ENCODE data around the gene ADGRV1.
A peak's percentile ranks its signal among the peaks of the same experiment; 100 is the strongest.

The ADGRV1 gene

DNA sequence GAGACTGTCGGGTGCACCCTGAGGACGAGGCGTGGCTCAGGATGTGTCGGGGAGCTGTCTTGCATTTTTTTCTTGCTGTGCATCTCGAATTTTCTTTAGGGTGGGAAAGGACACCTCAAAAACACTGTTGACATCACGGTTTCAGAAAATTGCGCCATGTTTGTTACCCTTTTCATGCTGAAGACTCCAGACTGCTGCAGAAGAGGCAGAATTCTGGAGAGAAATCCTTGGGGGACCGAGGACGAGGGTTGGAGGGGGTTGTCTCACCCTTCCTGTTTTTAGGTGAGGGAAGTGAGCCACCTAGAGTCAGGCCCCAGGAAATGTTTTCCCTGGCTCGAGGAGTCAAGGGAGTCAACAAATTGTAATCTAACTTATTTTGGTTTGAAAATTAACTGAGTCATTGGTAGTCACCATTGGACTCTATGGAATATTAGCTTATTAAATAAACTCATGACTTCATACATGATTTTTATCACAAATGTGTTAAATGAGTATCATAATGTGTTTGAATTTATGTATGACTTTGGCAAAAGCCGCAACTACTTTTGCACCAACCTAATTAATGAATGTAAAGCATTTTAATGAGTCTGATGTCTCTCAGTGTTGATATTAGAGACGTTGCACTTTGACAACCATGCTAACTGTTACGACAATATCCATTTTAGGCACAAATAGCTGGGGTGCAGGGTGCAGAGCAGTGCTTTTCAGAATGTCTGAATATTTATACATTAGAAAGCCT, 28.5 kb upstream of the ADGRV1 start:
- H3K27ac ChIP-seq = peak overlapping the region; percentile 69
- H3K4me3 ChIP-seq = peak overlapping the region; percentile 100
- H3K36me3 ChIP-seq (ENCODE audit: insufficient read depth, low read length) = peaks cover 5% of the 10 kb centered on the region
- DNase-seq (ENCODE audit: low read depth, low spot score) = peak; percentile 50
- TF ChIP-seq POLR2AphosphoS5 (IDR thresholded peaks at IDR 0.05; ENCODE audit: borderline replicate concordance, low read depth, low read length) = no peak
- TF ChIP-seq EZH2 (IDR thresholded peaks at IDR 0.05) = no peak
- peak overlapping the region; percentile 84 for H3K9ac ChIP-seq (ENCODE audit: insufficient read length)
- no peaks in the 10 kb centered on the region for H3K9me3 ChIP-seq (ENCODE audit: low read depth, low read length)

DNA sequence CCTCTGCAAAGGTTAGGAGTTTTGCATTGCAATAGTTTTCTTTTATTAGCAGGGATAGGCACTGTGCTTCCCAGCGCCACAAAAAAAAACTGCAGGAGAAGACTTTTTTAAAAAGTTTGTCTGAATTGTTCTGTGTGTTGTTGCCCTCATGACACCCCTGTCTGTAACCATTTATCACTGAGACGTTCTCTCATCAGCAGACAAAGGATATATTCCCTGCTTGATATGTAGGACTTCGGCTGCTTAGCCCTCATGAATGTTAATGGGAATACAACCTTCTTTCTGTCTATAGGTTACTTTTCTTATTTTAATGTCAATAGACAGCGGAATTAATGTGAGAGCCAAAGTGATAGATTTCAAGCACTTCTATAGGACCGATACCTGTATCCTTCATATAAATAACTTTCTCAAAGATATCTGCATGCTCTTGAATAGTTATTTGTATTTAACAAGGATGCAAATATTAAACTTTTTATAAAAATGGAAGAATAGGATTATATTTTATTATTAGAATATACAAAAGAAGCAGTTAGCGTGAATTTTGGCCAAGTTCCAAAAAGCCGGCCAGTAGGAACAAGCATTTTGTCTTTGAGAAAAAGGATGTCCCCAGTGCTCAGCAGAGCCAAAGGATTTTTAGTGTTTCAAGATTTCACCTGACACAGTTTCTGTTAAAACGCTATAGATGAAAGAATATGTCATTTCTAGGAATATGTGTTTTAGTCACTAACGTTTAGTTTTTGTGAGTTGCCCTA, 27.7 kb upstream of the ADGRV1 start:
- peak overlapping the region; percentile 84 for H3K9ac ChIP-seq (ENCODE audit: insufficient read length)
- DNase-seq (ENCODE audit: low read depth, low spot score) = no peak
- H3K36me3 ChIP-seq (ENCODE audit: insufficient read depth, low read length) = no peaks in the 10 kb centered on the region
- H3K9me3 ChIP-seq (ENCODE audit: low read depth, low read length) = no peaks in the 10 kb centered on the region
- TF ChIP-seq EZH2 (IDR thresholded peaks at IDR 0.05) (no peak), FOXP2 (optimal IDR thresholded peaks at IDR 0.05; ENCODE audit: control extremely low read depth, extremely low read length, insufficient read depth) (no peak), POLR2AphosphoS5 (IDR thresholded peaks at IDR 0.05; ENCODE audit: borderline replicate concordance, low read depth, low read length) (no peak)
- H3K4me3 ChIP-seq = peak overlapping the region; percentile 100
- H3K27ac ChIP-seq = peak overlapping the region; percentile 69; the same call in 1 of the 2 replicates

DNA sequence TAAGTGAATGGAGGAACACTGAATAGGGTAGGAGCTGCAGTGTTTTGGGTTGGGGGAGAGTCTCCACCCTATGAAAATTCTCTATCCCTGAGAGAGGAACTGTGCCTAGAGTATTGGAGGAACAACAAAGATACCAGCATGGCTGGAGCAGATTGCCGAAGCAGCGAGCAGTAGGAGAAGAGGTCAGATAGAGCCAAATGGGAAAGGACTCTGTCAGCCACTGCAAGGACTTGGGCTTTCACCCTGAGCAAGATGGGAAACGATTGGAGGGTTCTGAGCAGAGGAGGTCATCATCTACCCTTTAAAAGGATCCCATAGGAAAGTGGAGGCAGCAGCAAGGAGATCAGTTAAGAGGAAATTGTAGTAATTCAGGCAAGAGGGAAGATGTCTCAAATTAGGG, 24.8 kb upstream of the ADGRV1 start:
- DNase-seq (ENCODE audit: low read depth, low spot score) = no peak
- Histone ChIP-seq H3K27ac (no peak overlapping the region), H3K4me3 (no peak overlapping the region), H3K9me3 (ENCODE audit: low read depth, low read length) (no peaks in the 10 kb centered on the region), H3K36me3 (ENCODE audit: insufficient read depth, low read length) (no peaks in the 10 kb centered on the region), H3K9ac (ENCODE audit: insufficient read length) (no peak overlapping the region)
- TF ChIP-seq EZH2 (IDR thresholded peaks at IDR 0.05) (no peak), FOXP2 (optimal IDR thresholded peaks at IDR 0.05; ENCODE audit: control extremely low read depth, extremely low read length, insufficient read depth) (no peak), POLR2AphosphoS5 (IDR thresholded peaks at IDR 0.05; ENCODE audit: borderline replicate concordance, low read depth, low read length) (no peak)

DNA sequence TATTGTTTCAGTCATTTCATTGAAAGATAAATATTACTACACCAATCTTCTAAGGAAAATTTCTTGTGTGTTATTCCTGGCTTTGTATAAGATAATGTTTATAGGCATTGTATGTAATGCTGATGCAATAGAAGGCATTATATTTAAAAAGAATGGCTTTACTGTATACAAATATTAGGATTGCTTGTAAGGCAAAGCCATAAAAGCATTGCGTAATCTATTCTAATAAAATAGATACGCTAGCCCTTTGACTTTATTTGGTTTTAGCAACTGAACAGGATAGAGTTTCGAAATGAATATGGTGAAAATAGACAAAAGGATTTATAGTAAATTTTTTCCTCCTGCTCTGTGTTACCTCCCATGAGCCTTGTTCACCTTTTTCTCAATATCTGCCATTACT, 23.7 kb upstream of the ADGRV1 start:
- Histone ChIP-seq H3K9ac (ENCODE audit: insufficient read length) (no peak overlapping the region), H3K36me3 (ENCODE audit: insufficient read depth, low read length) (no peaks in the 10 kb centered on the region), H3K27ac (no peak overlapping the region), H3K9me3 (ENCODE audit: low read depth, low read length) (no peaks in the 10 kb centered on the region), H3K4me3 (no peak overlapping the region)
- no peak for DNase-seq (ENCODE audit: low read depth, low spot score)
- TF ChIP-seq POLR2AphosphoS5 (IDR thresholded peaks at IDR 0.05; ENCODE audit: borderline replicate concordance, low read depth, low read length) = no peak
- TF ChIP-seq EZH2 (IDR thresholded peaks at IDR 0.05) = no peak
- TF ChIP-seq FOXP2 (optimal IDR thresholded peaks at IDR 0.05; ENCODE audit: control extremely low read depth, extremely low read length, insufficient read depth) = no peak

DNA sequence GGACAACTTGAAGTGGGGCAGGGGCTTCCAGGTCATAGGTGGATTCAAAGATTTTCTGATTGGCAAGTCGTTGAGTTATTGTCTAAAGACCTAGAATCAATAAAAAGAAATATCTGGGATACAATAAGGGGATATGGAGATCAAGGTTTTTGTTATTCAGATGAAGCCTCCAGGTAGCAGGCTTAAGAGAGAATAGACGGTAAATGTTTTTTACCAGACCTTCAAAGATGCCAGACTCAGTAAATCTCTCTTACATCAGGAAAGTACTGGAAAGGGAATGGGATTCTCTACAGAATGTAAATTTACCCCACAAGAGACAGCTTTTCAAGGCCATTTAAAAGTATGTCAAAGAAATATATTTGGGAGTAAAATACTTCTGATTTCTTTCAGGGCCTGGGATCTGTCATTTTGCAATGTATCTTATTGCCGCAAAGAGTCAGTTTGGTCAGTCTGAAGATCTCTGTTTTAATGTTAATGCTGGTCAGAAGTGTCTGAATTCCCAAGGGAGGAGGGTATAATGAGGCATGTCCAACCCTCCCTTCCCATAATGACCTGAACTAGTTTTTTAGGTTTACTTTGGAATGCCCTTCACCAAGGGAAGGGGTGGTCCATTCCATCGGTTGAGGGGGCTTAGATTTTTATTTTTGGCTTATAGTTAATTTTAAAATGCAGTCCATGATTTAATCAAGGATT, 15.6 kb upstream of the ADGRV1 start:
- Histone ChIP-seq H3K4me3 (no peak overlapping the region), H3K9me3 (ENCODE audit: low read depth, low read length) (no peaks in the 10 kb centered on the region), H3K9ac (ENCODE audit: insufficient read length) (no peak overlapping the region), H3K36me3 (ENCODE audit: insufficient read depth, low read length) (no peaks in the 10 kb centered on the region), H3K27ac (no peak overlapping the region)
- TF ChIP-seq EZH2 (IDR thresholded peaks at IDR 0.05) = no peak
- no peak for TF ChIP-seq FOXP2 (optimal IDR thresholded peaks at IDR 0.05; ENCODE audit: control extremely low read depth, extremely low read length, insufficient read depth)
- TF ChIP-seq POLR2AphosphoS5 (IDR thresholded peaks at IDR 0.05; ENCODE audit: borderline replicate concordance, low read depth, low read length) = no peak
- no peak for DNase-seq (ENCODE audit: low read depth, low spot score)

DNA sequence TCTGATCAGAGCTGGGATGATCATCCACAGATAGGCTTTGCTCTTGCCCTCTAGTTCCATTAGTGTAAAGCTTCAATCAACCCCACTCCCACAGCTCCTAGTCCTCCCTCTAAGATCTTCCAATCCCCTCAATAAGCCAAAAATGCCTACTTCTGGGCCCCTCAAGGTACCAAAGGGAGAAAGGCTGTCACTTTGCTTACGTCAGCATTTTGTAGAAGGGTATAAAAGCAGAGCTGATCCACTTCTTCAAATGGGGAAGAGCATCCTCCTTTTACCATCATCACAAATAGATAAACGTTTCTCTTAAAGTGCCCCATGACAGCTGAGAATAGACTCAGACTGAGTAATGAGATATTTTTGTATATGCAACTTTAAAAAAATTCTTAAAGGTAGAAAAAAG, 13.1 kb upstream of the ADGRV1 start:
- DNase-seq (ENCODE audit: low read depth, low spot score) = no peak
- H3K9ac ChIP-seq (ENCODE audit: insufficient read length) = peak overlapping the region; percentile 22
- no peaks in the 10 kb centered on the region for H3K36me3 ChIP-seq (ENCODE audit: insufficient read depth, low read length)
- no peak overlapping the region for H3K4me3 ChIP-seq
- no peak for TF ChIP-seq EZH2 (IDR thresholded peaks at IDR 0.05)
- no peak for TF ChIP-seq POLR2AphosphoS5 (IDR thresholded peaks at IDR 0.05; ENCODE audit: borderline replicate concordance, low read depth, low read length)
- TF ChIP-seq FOXP2 (optimal IDR thresholded peaks at IDR 0.05; ENCODE audit: control extremely low read depth, extremely low read length, insufficient read depth) = no peak
- H3K27ac ChIP-seq = peak overlapping the region; percentile 100
- H3K9me3 ChIP-seq (ENCODE audit: low read depth, low read length) = no peaks in the 10 kb centered on the region

DNA sequence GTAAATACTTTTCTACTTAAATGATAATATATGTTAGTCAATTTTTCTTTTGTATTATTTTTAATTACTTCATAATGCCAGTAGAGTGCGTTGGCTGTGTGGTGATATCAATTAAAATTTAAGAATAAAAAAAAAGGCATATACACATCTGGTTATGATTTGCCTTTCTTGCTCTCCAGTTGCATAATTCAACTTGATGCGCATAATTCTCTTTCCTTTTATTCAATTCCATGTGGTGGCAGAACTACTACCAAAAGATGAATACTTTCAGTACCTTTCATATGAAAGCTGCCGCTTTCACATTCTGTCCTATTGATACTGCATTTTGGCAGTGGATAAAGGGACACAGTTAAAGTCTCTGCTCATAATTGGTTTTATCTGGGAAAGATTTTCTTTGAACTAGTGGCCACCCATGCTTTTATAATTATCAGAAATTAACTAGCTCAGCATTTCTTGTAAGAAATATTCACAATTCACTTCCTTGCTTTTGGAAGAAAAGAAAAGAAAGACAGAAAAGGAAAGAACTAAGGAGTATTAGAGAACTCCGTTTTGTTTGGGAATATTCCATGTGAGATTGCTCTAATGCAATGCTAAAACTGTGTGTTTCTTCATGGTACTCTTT, 12.3 kb upstream of the ADGRV1 start:
- H3K9ac ChIP-seq (ENCODE audit: insufficient read length) = peak overlapping the region; percentile 79
- peak; percentile 84 for DNase-seq (ENCODE audit: low read depth, low spot score)
- H3K27ac ChIP-seq = peak overlapping the region; percentile 100
- H3K4me3 ChIP-seq = peak overlapping the region; percentile 74
- H3K36me3 ChIP-seq (ENCODE audit: insufficient read depth, low read length) = no peaks in the 10 kb centered on the region
- peak; percentile 30; the same call in 1 of the 2 replicates for TF ChIP-seq POLR2AphosphoS5 (IDR thresholded peaks at IDR 0.05; ENCODE audit: borderline replicate concordance, low read depth, low read length)
- TF ChIP-seq EZH2 (IDR thresholded peaks at IDR 0.05) = no peak
- no peaks in the 10 kb centered on the region for H3K9me3 ChIP-seq (ENCODE audit: low read depth, low read length)

DNA sequence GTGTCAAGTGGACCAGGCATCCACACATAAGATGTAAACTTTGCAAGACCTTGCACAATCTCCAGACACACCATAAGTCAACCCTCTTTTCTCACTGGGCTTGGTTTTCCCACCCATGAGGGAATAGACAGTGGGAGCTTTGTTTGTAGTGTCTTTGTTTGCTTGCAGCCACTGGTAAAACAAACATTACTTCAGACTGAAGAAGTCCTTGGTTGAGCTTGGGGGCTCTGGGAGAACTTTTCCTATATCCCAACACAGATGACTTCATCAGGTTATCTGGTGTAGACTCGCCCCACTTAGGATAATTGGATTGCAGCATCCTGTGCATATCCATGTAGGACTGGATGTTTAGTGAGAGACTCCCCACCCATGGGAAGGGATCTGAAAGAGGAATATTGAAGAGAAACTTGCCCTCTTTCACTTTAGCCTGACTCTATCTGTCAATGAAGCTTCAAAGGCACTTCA, 11.5 kb upstream of the ADGRV1 start:
- Histone ChIP-seq H3K36me3 (ENCODE audit: insufficient read depth, low read length) (no peaks in the 10 kb centered on the region), H3K27ac (peak overlapping the region; percentile 100), H3K9me3 (ENCODE audit: low read depth, low read length) (no peaks in the 10 kb centered on the region), H3K9ac (ENCODE audit: insufficient read length) (peak overlapping the region; percentile 79), H3K4me3 (peak overlapping the region; percentile 74)
- TF ChIP-seq EZH2 (IDR thresholded peaks at IDR 0.05) (no peak), POLR2AphosphoS5 (IDR thresholded peaks at IDR 0.05; ENCODE audit: borderline replicate concordance, low read depth, low read length) (no peak), FOXP2 (optimal IDR thresholded peaks at IDR 0.05; ENCODE audit: control extremely low read depth, extremely low read length, insufficient read depth) (no peak)
- peak; percentile 14 for DNase-seq (ENCODE audit: low read depth, low spot score)

Measured in SK-N-MC (cell line).